Endothelial cell of umbilical vein (primary cell): ENCODE measurements around the gene FBXO11. TPM values are rescaled to one million over a fixed set of nuclear protein-coding genes. Genes with fewer than 3 reads are reported as not detected.

ENCODE experiments used
- BruUV-seq: library from RNA; stranded (reverse); fragments of 400-500 nt; replicated peaks from 2 replicates; lab custom pipeline; 2021; lab: Mats Ljungman, UMichigan
- CTCF ChIA-PET: fragments of 300-600, 350-600 bp; sonication (Branson Sonifier 250); formaldehyde crosslinking; loops from one replicate; lab custom pipeline; 2021; ENCODE audit warnings: antibody characterized with exemption, inconsistent platforms; lab: Charles Lee
- POLR2A ChIA-PET: fragments of 300-600, 350-600 bp; sonication (Branson Sonifier 250); formaldehyde crosslinking; loops from one replicate; lab custom pipeline; 2021; ENCODE audit warnings: antibody characterized with exemption, inconsistent platforms; lab: Charles Lee
- DNase-seq: peaks from one replicate; pipeline ENCODE4 v3.0.0-alpha.2; 2011; ENCODE audit warnings: low read depth, low spot score
- FAIRE-seq: peaks from 2 replicates; lab custom pipeline; 2011; peaks lifted over from hg19 to GRCh38; lab: Jason Lieb, UNC
- H2AFZ ChIP-seq: 2 replicates; pipeline ENCODE4 v1.6.0; 2012; ENCODE audit warnings: low read depth, low read length, control low read depth, inconsistent platforms
- H3K27ac ChIP-seq: 2 replicates; pipeline ENCODE4 v1.5.1; 2011; ENCODE audit warnings: low read depth, mild to moderate bottlenecking, control low read depth, low read length, moderate library complexity; ENCODE audit not compliant: insufficient read depth
- H3K27me3 ChIP-seq, 2 experiments: 2 replicates each; pipeline versions ENCODE4 v1.6.0 to v1.6.1; 2011; ENCODE audit warnings: low read length in 2 of 2, mixed read lengths in 1 of 2; ENCODE audit not compliant: control insufficient read depth in 2 of 2, insufficient read depth in 2 of 2
- H3K36me3 ChIP-seq, 2 experiments: 2 replicates in 1 of 2; 3 replicates in 1 of 2; pipeline ENCODE4 v1.5.1; 2011; ENCODE audit warnings: low read length in 2 of 2, mild to moderate bottlenecking in 1 of 2, moderate library complexity in 1 of 2; ENCODE audit not compliant: control insufficient read depth in 2 of 2, insufficient read depth in 2 of 2; ENCODE audit errors: extremely low read depth in 1 of 2
- H3K4me1 ChIP-seq: 3 replicates; pipeline ENCODE4 v1.5.1; 2011; ENCODE audit warnings: mild to moderate bottlenecking, low read length; ENCODE audit not compliant: control insufficient read depth, insufficient read depth; ENCODE audit errors: extremely low read depth
- H3K4me2 ChIP-seq: 2 replicates; pipeline ENCODE4 v1.6.1; 2011; ENCODE audit warnings: low read length, control low read depth, mixed read lengths; ENCODE audit not compliant: insufficient read depth
- H3K4me3 ChIP-seq, 3 experiments: fragments of 200-600 bp in 1 of 3; sonication (generic), shearing (Covaris generic) in 1 of 3; replicated peaks in 1 of 3; 2 replicates each; pipeline ENCODE4 v1.5.1; 2011 to 2016; ENCODE audit warnings: control low read depth in 3 of 3, low read length in 3 of 3, mild to moderate bottlenecking in 2 of 3, inconsistent platforms in 1 of 3, low read depth in 1 of 3, moderate library complexity in 1 of 3; ENCODE audit not compliant: insufficient read depth in 1 of 3
- H3K79me2 ChIP-seq: 2 replicates; pipeline ENCODE4 v1.6.0; 2012; ENCODE audit warnings: low read length, inconsistent platforms; ENCODE audit not compliant: control insufficient read depth, insufficient read depth
- H3K9ac ChIP-seq: replicated peaks from 2 replicates; pipeline ENCODE3; 2011; ENCODE audit warnings: low read length, control low read depth; ENCODE audit not compliant: insufficient read depth; ENCODE audit errors: extremely low read depth
- H3K9me1 ChIP-seq: replicated peaks from 3 replicates; pipeline ENCODE4 v1.6.0; 2011; ENCODE audit warnings: mild to moderate bottlenecking, low read length; ENCODE audit not compliant: control insufficient read depth, insufficient read depth; ENCODE audit errors: extremely low read depth
- H3K9me3 ChIP-seq: replicated peaks from 2 replicates; pipeline ENCODE4 v1.5.1; 2012; ENCODE audit warnings: low read length, inconsistent platforms; ENCODE audit not compliant: control insufficient read depth, insufficient read depth
- H4K20me1 ChIP-seq: replicated peaks from 2 replicates; pipeline ENCODE3; 2011; ENCODE audit warnings: mild to moderate bottlenecking, low read length; ENCODE audit not compliant: control insufficient read depth, insufficient read depth; ENCODE audit errors: extremely low read depth
- CTCF ChIP-seq, 2 donors: IDR thresholded peaks; 1 replicate in 1 of 2; 2 replicates in 1 of 2; pipeline ENCODE4 v1.5.1; 2011; ENCODE audit warnings: low read length in 2 of 2, mild to moderate bottlenecking in 2 of 2, moderate library complexity in 2 of 2, control low read depth in 1 of 2, inconsistent platforms in 1 of 2, low read depth in 1 of 2; ENCODE audit not compliant: insufficient read depth in 1 of 2; ENCODE audit errors: extremely low read depth in 1 of 2
- EZH2 ChIP-seq: IDR thresholded peaks from 2 replicates; pipeline ENCODE4 v1.6.1; 2012; ENCODE audit warnings: borderline replicate concordance, low read depth, mild to moderate bottlenecking, moderate library complexity, low read length, inconsistent platforms; ENCODE audit not compliant: severe bottlenecking
- FOS ChIP-seq: IDR thresholded peaks from 2 replicates; pipeline ENCODE4 v1.6.1; 2011; ENCODE audit warnings: mild to moderate bottlenecking, low read length, moderate library complexity, borderline replicate concordance; ENCODE audit not compliant: insufficient read depth
- GATA2 ChIP-seq: IDR thresholded peaks from 2 replicates; pipeline ENCODE4 v1.7.0; 2011; ENCODE audit warnings: low read depth, mild to moderate bottlenecking, moderate library complexity, mixed read lengths, low read length; ENCODE audit not compliant: insufficient read length, insufficient read depth
- JUN ChIP-seq: IDR thresholded peaks from 2 replicates; pipeline ENCODE4 v1.6.1; 2011; ENCODE audit warnings: borderline replicate concordance, low read depth; ENCODE audit not compliant: insufficient read length, insufficient read depth
- MAX ChIP-seq: IDR thresholded peaks from 2 replicates; pipeline ENCODE4 v1.6.1; 2011; ENCODE audit not compliant: insufficient read depth, insufficient read length
- MYC ChIP-seq: IDR thresholded peaks from one replicate; pipeline ENCODE4 v1.6.1; 2011; ENCODE audit warnings: mild to moderate bottlenecking, low read depth, low read length
- POLR2A ChIP-seq: IDR thresholded peaks from 2 replicates; pipeline ENCODE4 v1.6.1; 2012; ENCODE audit warnings: low read depth, mild to moderate bottlenecking, control low read depth, low read length
- POLR2AphosphoS5 ChIP-seq: IDR thresholded peaks from 2 replicates; pipeline ENCODE4 v1.6.1; 2012; ENCODE audit warnings: low read depth, mild to moderate bottlenecking, control low read depth, low read length, moderate library complexity; ENCODE audit not compliant: insufficient read depth
- dilution Hi-C: fragments of 300-500 bp; cut with MboI; formaldehyde crosslinking; loops from one replicate; pipeline ENCODE4 v1.15.0; 2019; ENCODE audit warnings: low sequenced_read_pairs; ENCODE audit not compliant: extremely low pct_ligation_motif_present
- intact Hi-C: fragments of 100-400 bp; cut with micrococcal nuclease; formaldehyde crosslinking; loops from one replicate; pipeline ENCODE4 v1.10.0; 2022
- polyA plus RNA-seq, 4 experiments: library from polyadenylated mRNA; depleted of rRNA in 3 of 4; stranded (reverse) in 3 of 4; unstranded in 1 of 4; fragments of >200 nt; gene quantifications; 2 replicates each; pipeline versions ENCODE4 v1.2.1 to v1.2.3, GENCODE V29; 2011 to 2012; ENCODE audit warnings: missing spikeins in 1 of 4
- total RNA-seq: library from RNA; stranded (reverse); gene quantifications from 2 replicates; pipeline ENCODE4 v1.2.3, GENCODE V29; 2021

The FBXO11 gene
- total and polyA plus RNA-seq, 2 donors (not counting 3 experiments of a cell fraction or from before 2014, with no cell fraction given) = 23.4 to 59.6 TPM

GRCh38 chr2:47833516-47833968, 72.8 kb downstream of the FBXO11 start:
- CTCF ChIA-PET = interaction anchor here (1.1 kb wide), 1 partner anchor 273 kb away, joined by 3 read pairs; no protein-coding TSS in a partner anchor
- Histone ChIP-seq H3K27me3 (no peaks in the 10 kb centered on the region), H3K4me3 (no peak overlapping the region), H3K79me2 (peaks cover 1% of the 10 kb centered on the region), H3K4me1 (no peaks in the 10 kb centered on the region), H3K36me3 (peaks cover 4 to 37% of the 10 kb centered on the region in 2 experiments), H2AFZ (no peak overlapping the region), H3K4me2 (no peak overlapping the region), H3K27ac (no peak overlapping the region), H3K9me3 (no peaks in the 10 kb centered on the region), H3K9ac (no peak overlapping the region), H3K9me1 (no peaks in the 10 kb centered on the region), H4K20me1 (no peaks in the 10 kb centered on the region)
- dilution Hi-C loops (no loop called here), intact Hi-C loops (no loop called here)
- BruUV-seq = no TSS peak
- DNase-seq (no peak), FAIRE-seq (no peak)
- no peak for TF ChIP-seq GATA2
- TF ChIP-seq MYC = no peak
- TF ChIP-seq MAX = no peak
- no peak for TF ChIP-seq CTCF (IDR thresholded peaks at IDR 0.05; ENCODE audit: extremely low read depth in 1 of 2, insufficient read depth in 1 of 2, low read depth in 1 of 2, low read length in 2 of 2)
- TF ChIP-seq POLR2A = no peak
- TF ChIP-seq JUN = no peak
- no peak for TF ChIP-seq POLR2AphosphoS5
- TF ChIP-seq FOS = no peak
- TF ChIP-seq EZH2 = no peak
- POLR2A ChIA-PET = no interaction called here
